Measurements from ENCODE around the gene FBXO9.
"Not testable (repeated sequence)": the region's sequence is repeated elsewhere in the genome, so short reads cannot be mapped to it uniquely, and the experiment has no call there.

The FBXO9 gene

GRCh38 chr6:53048431-53049195 lies 16.6 kb upstream of the FBXO9 start:
- no peak for DNase-seq

- no peak for DNase-seq
Measured at GRCh38 chr6:53049415-53049814, 15.8 kb upstream of the FBXO9 start.

- not testable (repeated sequence) for DNase-seq
Measured at GRCh38 chr6:53052152-53052551, 13.1 kb upstream of the FBXO9 start.

GRCh38 chr6:53054532-53054931 lies 10.7 kb upstream of the FBXO9 start:
- DNase-seq = no peak

GRCh38 chr6:53055873-53056272 lies 9.3 kb upstream of the FBXO9 start:
- DNase-seq = no peak

GRCh38 chr6:53056273-53056672 lies 8.9 kb upstream of the FBXO9 start:
- no peak for DNase-seq

GRCh38 chr6:53058388-53059195 lies 6.6 kb upstream of the FBXO9 start:
- no peak for DNase-seq

- no peak for DNase-seq
Measured at GRCh38 chr6:53059648-53060589, 5.3 kb upstream of the FBXO9 start.

GRCh38 chr6:53062169-53062539 lies 3.0 kb upstream of the FBXO9 start:
- DNase-seq = no peak

GRCh38 chr6:53064255-53064654 lies 949 bp upstream of the FBXO9 start:
- not testable (repeated sequence) for DNase-seq

GRCh38 chr6:53064726-53065265 lies 408 bp upstream of the FBXO9 start:
- peak; percentile 91 to 95 for DNase-seq

- peak; percentile 37 to 53 for DNase-seq
Measured at GRCh38 chr6:53066077-53066417, 843 bp downstream of the FBXO9 start.

GRCh38 chr6:53066874-53067706 lies 1.9 kb downstream of the FBXO9 start:
- no peak for DNase-seq

GRCh38 chr6:53067849-53068361 lies 2.7 kb downstream of the FBXO9 start:
- no peak for DNase-seq

GRCh38 chr6:53069427-53069826 lies 4.2 kb downstream of the FBXO9 start:
- DNase-seq = no peak

- no peak for DNase-seq
Measured at GRCh38 chr6:53070806-53071205, 5.6 kb downstream of the FBXO9 start.

- DNase-seq = no peak
Measured at GRCh38 chr6:53074347-53074746, 9.1 kb downstream of the FBXO9 start.

GRCh38 chr6:53080813-53081212 lies 15.6 kb downstream of the FBXO9 start:
- no peak for DNase-seq

- DNase-seq = no peak
Measured at GRCh38 chr6:53086302-53086701, 21.1 kb downstream of the FBXO9 start.

GRCh38 chr6:53089948-53090347 lies 24.7 kb downstream of the FBXO9 start:
- no peak for DNase-seq

GRCh38 chr6:53090576-53090975 lies 25.4 kb downstream of the FBXO9 start:
- DNase-seq = no peak

GRCh38 chr6:53095270-53095669 lies 30.1 kb downstream of the FBXO9 start:
- DNase-seq = no peak
